GM19463 (cell line): ENCODE data around the gene UBE2L5.

Source experiments
- ATAC-seq: cut with Tn5 transposase; IDR thresholded peaks from one replicate; pipeline ENCODE4 v1.9.1; 2021; ENCODE audit warnings: mild to moderate bottlenecking, moderate library complexity; ENCODE audit not compliant: unreplicated experiment

Gene UBE2L5

GRCh38 chr13:30422054-30422839, at the start of gene UBE2L5:
Gene UBE2L5, plus strand, starts transcription at chr13:30422493. Its CDS starts 5,498 bp downstream, at chr13:30427991.
- peak; percentile 61 for ATAC-seq

- peak; percentile 22 for ATAC-seq
These were observed 48.6 kb upstream of the UBE2L5 start for GRCh38 chr13:30373727-30374126.

GRCh38 chr13:30375265-30375835, 46.9 kb upstream of the UBE2L5 start:
- ATAC-seq, result no peak

DNA sequence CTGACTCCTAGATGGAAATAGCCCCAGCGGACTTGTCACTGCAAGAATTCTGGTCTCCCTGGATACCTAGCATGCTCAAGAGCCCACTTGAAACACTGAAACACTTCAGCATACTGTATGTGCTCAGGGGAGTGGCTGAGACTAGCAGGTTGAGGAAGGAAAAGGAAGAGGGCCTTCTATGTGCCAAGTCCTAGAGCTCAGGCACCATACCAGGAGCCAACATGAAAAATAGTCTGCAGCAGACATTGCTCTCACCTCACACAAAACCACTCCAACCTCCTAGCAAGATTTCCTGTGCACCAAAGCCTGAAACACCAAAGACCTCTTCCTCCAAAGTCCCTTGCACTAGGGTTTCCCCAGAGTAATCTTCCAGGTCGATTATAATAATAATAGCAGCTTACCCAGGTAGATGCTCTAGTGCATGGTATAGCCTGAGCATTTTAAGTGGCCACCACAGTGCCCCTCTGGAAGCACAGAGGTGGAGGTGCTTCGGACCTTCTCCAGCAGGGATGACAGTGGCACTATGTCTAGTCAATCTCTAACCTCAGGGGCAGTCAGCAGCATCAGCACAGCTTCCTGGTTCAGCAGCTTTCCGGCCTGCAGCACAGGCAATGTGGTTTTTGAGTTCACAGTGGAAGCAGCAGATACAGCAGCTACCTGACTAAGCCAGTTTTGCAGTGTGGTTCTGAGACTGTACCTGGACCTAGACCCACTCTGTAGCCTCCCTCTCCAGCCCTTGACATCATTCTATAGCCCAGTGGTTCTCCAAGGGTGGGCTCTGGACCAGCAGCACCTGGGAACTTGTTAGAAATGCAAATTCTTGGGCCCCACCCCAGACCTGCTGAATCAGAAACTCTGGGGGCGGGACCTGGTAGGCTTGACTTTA, 45.6 kb upstream of the UBE2L5 start:
- ATAC-seq, result peak; percentile 43

GRCh38 chr13:30377312-30377685, 45.0 kb upstream of the UBE2L5 start:
- ATAC-seq, result no peak

GRCh38 chr13:30378191-30378590, 44.1 kb upstream of the UBE2L5 start:
- no peak for ATAC-seq

GRCh38 chr13:30381049-30381448, 41.2 kb upstream of the UBE2L5 start:
- ATAC-seq, result no peak

DNA sequence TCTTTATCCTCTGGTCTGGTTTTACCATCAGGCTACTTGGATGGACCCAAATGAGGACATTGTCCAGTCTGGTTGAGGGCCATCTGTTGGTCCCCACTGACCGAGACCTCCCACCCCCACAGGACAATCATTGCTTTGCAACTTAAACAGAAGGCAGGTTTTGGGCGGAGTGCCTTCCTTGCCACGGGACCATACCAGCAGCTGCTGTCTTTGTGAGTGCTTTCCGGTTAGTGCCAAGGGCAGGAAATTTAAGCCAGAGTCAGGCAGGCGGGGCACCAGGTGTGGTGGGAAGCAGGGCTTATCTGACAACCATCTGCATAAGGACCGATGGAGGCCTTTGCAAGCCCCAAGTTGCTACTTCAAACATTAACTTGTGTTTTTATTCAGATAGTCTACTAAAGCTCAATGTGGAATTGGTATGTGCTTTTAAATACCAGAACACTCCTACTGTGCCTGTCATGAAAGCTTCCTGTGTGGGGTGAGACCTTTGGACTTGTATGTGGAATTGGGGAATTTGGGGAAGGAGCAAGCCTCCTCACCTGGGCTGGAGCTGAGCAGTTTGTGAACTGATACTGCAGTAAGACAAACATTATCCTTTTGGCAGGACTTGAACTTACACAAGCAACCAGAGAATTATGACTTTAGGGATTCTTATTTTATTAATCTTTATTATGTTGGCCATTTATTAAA, 39.3 kb upstream of the UBE2L5 start:
- ATAC-seq, result no peak

- ATAC-seq, result no peak
These were observed 33.6 kb upstream of the UBE2L5 start for GRCh38 chr13:30388406-30389283.

- no peak for ATAC-seq
These were observed 30.2 kb upstream of the UBE2L5 start for GRCh38 chr13:30391956-30392680.

- no peak for ATAC-seq
These were observed 29.6 kb upstream of the UBE2L5 start for GRCh38 chr13:30392681-30393045.

DNA sequence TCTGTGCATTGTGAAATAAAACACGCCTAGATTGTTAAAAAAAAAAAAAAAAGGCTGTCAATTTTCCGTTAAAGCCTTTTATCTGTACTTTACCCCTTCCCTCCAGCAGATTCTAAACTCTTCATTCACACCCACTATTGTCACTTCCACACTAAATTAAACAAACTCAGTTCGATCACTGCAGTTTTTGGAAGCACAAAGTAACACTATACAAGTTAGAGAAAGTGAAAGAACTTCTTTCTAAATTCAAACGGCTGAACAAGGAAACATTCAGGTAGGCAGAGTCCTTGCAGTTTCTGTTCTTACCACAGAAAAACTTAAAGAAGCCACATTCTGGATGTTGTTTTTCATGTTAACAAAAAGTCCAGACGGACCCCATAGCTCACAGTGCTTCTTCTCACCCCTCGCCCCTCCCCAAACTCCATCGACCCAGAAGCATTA, 27.5 kb upstream of the UBE2L5 start:
- ATAC-seq, result peak; percentile 62

DNA sequence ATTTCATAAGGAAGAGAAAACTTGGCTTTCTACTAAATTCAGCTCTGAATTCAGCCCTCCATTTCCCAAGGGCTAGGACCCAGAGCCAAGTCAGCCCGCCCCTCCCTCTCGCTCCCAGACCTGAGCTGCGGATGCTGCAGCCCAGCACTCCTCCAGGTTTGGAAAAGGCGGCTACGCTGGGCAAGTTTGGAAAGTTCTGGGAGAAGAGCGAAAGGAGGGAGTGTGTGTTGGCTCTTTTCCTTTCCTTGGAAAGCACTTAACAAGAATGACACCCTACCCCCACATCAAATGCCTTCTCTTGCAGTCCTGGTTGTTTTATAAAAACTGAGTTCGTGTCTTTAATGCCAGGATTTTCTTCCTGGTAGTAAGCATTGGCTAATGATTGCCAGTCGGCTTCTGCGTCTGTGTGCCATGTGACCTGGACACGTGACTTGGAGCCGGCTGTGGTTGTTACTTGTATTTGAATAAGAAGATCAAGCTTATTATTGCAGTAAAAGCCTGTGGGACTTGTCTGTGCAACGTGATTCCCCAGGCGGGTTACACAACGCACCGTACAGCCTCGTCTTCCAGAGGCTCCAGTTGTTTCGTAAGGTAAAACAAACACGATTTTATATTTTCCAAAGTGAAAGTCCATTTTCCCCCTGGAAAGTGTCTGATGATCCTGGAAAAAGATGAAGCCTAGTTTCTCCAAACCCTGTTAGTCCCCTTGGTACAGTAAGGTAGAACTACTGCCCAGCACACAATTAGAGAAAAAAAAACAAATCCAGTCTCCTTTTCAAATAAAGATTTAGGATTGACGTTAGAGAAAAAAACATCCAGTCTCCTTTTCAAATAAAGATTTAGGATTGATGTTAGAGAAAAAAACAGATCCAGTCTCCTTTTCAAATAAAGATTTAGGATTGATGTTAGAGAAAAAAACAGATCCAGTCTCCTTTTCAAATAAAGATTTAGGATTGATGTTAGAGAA, 26.8 kb upstream of the UBE2L5 start:
- peak; percentile 59 for ATAC-seq

- ATAC-seq, result peak; percentile 40
These were observed 25.7 kb upstream of the UBE2L5 start for GRCh38 chr13:30396434-30397075.

- ATAC-seq, result no peak
These were observed 23.7 kb upstream of the UBE2L5 start for GRCh38 chr13:30398601-30399072.

GRCh38 chr13:30400376-30400775, 21.9 kb upstream of the UBE2L5 start:
- no peak for ATAC-seq

GRCh38 chr13:30401347-30401746, 20.9 kb upstream of the UBE2L5 start:
- no peak for ATAC-seq

- ATAC-seq, result no peak
These were observed 18.8 kb upstream of the UBE2L5 start for GRCh38 chr13:30403456-30403855.
